Measurements from ENCODE around the gene PRDM16. TPM values are rescaled to one million over a fixed set of nuclear protein-coding genes. Genes with fewer than 3 reads are reported as not detected.

PRDM16 gene
- total RNA-seq, 1 experiment from 2014 or later: 22.3 TPM

DNA sequence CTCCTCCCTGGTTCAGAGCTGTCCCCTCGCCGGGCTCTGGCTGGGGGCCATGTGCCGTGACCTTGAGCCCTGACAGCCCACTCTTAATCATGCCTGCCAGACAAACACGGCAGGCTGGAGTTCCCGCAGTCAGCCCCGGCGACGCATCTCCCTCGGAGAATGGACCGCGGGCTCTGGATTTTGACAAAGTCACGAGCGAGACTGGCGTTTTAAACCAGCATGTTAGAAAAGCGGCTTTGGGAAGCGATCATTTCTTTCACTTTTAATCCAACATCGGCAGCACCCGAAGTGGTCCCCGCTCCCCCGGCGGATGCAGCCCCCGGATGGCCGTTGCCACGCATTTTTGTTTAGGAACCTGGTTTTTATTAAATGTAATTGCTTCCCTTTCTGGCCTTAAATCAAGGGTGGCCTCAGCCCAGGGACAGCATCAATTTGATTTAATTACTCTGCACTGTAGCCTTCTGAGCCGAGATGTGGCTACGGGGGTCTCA, 70.9 kb downstream of the PRDM16 start:
- no TSS peak for BruUV-seq (replicated peaks)
- POLR2A ChIA-PET: no interaction called here
- no peak overlapping the region for H3K27ac ChIP-seq (ENCODE audit: low read length)
- H3K36me3 ChIP-seq (ENCODE audit: control insufficient read depth, insufficient read depth, low read length): no peaks in the 10 kb centered on the region
- no peaks in the 10 kb centered on the region for H3K27me3 ChIP-seq (ENCODE audit: control insufficient read depth, insufficient read depth, low read length)
- ATAC-seq: no peak
- intact Hi-C loops (cut with micrococcal nuclease; ENCODE audit: unreplicated experiment) (no loop called here), in situ Hi-C loops (cut with HindIII; ENCODE audit: low pct_unique_long_range_greater_than_20kb, low sequenced_read_pairs) (no loop called here)
- no peak overlapping the region for H3K4me3 ChIP-seq (ENCODE audit: low read depth in 2 of 2, low read length in 2 of 2)
- TF ChIP-seq, protein P1, sequence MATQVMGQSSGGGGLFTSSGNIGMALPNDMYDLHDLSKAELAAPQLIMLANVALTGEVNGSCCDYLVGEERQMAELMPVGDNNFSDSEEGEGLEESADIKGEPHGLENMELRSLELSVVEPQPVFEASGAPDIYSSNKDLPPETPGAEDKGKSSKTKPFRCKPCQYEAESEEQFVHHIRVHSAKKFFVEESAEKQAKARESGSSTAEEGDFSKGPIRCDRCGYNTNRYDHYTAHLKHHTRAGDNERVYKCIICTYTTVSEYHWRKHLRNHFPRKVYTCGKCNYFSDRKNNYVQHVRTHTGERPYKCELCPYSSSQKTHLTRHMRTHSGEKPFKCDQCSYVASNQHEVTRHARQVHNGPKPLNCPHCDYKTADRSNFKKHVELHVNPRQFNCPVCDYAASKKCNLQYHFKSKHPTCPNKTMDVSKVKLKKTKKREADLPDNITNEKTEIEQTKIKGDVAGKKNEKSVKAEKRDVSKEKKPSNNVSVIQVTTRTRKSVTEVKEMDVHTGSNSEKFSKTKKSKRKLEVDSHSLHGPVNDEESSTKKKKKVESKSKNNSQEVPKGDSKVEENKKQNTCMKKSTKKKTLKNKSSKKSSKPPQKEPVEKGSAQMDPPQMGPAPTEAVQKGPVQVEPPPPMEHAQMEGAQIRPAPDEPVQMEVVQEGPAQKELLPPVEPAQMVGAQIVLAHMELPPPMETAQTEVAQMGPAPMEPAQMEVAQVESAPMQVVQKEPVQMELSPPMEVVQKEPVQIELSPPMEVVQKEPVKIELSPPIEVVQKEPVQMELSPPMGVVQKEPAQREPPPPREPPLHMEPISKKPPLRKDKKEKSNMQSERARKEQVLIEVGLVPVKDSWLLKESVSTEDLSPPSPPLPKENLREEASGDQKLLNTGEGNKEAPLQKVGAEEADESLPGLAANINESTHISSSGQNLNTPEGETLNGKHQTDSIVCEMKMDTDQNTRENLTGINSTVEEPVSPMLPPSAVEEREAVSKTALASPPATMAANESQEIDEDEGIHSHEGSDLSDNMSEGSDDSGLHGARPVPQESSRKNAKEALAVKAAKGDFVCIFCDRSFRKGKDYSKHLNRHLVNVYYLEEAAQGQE (IDR thresholded peaks at IDR 0.05; ENCODE audit: insufficient read depth in 1 of 2, low read depth in 2 of 2, low read length in 1 of 2): no peak
- TF ChIP-seq SIN3A (IDR thresholded peaks at IDR 0.05; ENCODE audit: borderline replicate concordance, insufficient read depth, low read depth, low read length) (no peak), POLR2AphosphoS5 (IDR thresholded peaks at IDR 0.05; ENCODE audit: low read depth, low read length) (no peak), TCF7L2 (IDR thresholded peaks at IDR 0.05; ENCODE audit: low read depth, low read length) (no peak)
- TF ChIP-seq, protein P2, sequence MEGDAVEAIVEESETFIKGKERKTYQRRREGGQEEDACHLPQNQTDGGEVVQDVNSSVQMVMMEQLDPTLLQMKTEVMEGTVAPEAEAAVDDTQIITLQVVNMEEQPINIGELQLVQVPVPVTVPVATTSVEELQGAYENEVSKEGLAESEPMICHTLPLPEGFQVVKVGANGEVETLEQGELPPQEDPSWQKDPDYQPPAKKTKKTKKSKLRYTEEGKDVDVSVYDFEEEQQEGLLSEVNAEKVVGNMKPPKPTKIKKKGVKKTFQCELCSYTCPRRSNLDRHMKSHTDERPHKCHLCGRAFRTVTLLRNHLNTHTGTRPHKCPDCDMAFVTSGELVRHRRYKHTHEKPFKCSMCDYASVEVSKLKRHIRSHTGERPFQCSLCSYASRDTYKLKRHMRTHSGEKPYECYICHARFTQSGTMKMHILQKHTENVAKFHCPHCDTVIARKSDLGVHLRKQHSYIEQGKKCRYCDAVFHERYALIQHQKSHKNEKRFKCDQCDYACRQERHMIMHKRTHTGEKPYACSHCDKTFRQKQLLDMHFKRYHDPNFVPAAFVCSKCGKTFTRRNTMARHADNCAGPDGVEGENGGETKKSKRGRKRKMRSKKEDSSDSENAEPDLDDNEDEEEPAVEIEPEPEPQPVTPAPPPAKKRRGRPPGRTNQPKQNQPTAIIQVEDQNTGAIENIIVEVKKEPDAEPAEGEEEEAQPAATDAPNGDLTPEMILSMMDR (IDR thresholded peaks at IDR 0.05): no peak
- no peaks in the 10 kb centered on the region for H3K9me3 ChIP-seq (ENCODE audit: control insufficient read depth, insufficient read depth, low read depth, low read length)
- H3K4me1 ChIP-seq (ENCODE audit: control insufficient read depth, insufficient read depth, low read length): no peaks in the 10 kb centered on the region
- CTCF ChIA-PET: no interaction called here
- no peak for DNase-seq (ENCODE audit: low read depth, low spot score)

DNA sequence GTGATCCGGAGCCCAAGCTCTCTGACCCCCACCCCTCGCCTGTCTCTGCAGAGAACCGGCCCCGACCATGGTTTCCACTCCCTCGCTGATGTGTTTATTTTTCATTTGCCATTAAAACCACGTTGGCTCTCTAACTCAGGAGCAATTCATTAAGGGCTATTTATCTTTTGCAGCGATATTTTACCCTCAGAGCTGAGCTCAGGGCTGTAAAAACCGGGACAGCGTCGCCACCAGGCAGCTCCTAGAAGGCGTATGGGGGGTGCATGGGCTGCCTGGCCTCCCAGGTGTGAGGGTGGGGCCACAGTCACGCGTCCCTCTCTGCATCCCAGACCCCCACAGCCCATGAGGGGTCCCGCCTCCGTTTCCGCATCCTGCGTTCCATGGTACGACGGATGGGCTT, 71.4 kb downstream of the PRDM16 start:
- Histone ChIP-seq H3K4me1 (ENCODE audit: control insufficient read depth, insufficient read depth, low read length) (no peaks in the 10 kb centered on the region), H3K27me3 (ENCODE audit: control insufficient read depth, insufficient read depth, low read length) (no peaks in the 10 kb centered on the region), H3K9me3 (ENCODE audit: control insufficient read depth, insufficient read depth, low read depth, low read length) (no peaks in the 10 kb centered on the region), H3K27ac (ENCODE audit: low read length) (no peak overlapping the region), H3K36me3 (ENCODE audit: control insufficient read depth, insufficient read depth, low read length) (no peaks in the 10 kb centered on the region), H3K4me3 (ENCODE audit: low read depth in 2 of 2, low read length in 2 of 2) (no peak overlapping the region)
- intact Hi-C loops (cut with micrococcal nuclease; ENCODE audit: unreplicated experiment): no loop called here
- DNase-seq (ENCODE audit: low read depth, low spot score) (no peak), ATAC-seq (no peak)
- ChIA-PET POLR2A (interaction anchor here (0.6 kb wide), 1 partner anchor 54 kb away, joined by 4 read pairs; no protein-coding TSS in a partner anchor), CTCF (no interaction called here)
- in situ Hi-C loops (cut with HindIII; ENCODE audit: low pct_unique_long_range_greater_than_20kb, low sequenced_read_pairs): no loop called here
- TF ChIP-seq SIN3A (IDR thresholded peaks at IDR 0.05; ENCODE audit: borderline replicate concordance, insufficient read depth, low read depth, low read length) (no peak), TCF7L2 (IDR thresholded peaks at IDR 0.05; ENCODE audit: low read depth, low read length) (no peak), POLR2AphosphoS5 (IDR thresholded peaks at IDR 0.05; ENCODE audit: low read depth, low read length) (no peak)
- TF ChIP-seq, protein P2 (IDR thresholded peaks at IDR 0.05): no peak
- TF ChIP-seq, protein P1 (IDR thresholded peaks at IDR 0.05; ENCODE audit: insufficient read depth in 1 of 2, low read depth in 2 of 2, low read length in 1 of 2): no peak
- BruUV-seq (replicated peaks): no TSS peak
